Transverse colon (tissue), 4 donors: ENCODE data around the gene UNK. TPM values are rescaled to one million over a fixed set of nuclear protein-coding genes. Genes with fewer than 3 reads are reported as not detected.

Experiments
- DNase-seq: peaks from one replicate; pipeline ENCODE4 v3.0.0-alpha.2; 2019
- H3K27ac ChIP-seq, 4 donors: fragments of 200-600 bp; sonication (generic); 2 replicates each; pipeline ENCODE4 v1.5.1; 2016 to 2018; ENCODE audit warnings: inconsistent platforms in 4 of 4
- H3K27me3 ChIP-seq: fragments of 200-600 bp; sonication (generic); 2 replicates; pipeline ENCODE4 v1.5.1; 2017; ENCODE audit warnings: inconsistent platforms
- H3K36me3 ChIP-seq, 4 donors: fragments of 200-600 bp; sonication (generic); 2 replicates each; pipeline ENCODE4 v1.5.1; 2017 to 2019; ENCODE audit warnings: inconsistent platforms in 4 of 4
- H3K4me1 ChIP-seq, 4 donors: fragments of 200-600 bp; sonication (generic); 2 replicates each; pipeline ENCODE4 v1.5.1; 2017 to 2020; ENCODE audit warnings: inconsistent platforms in 4 of 4
- H3K4me3 ChIP-seq, 4 donors: fragments of 200-600 bp; sonication (generic); 1 replicate in 1 of 4; 2 replicates in 3 of 4; pipeline versions ENCODE4 v1.5.1 to v1.6.1; 2017 to 2019; ENCODE audit warnings: inconsistent platforms in 4 of 4
- H3K9me3 ChIP-seq, 2 donors: fragments of 200-600 bp; sonication (generic); 2 replicates each; pipeline ENCODE4 v1.5.1; 2017 to 2019; ENCODE audit warnings: inconsistent platforms in 2 of 2
- CTCF ChIP-seq, 5 experiments: fragments of 200-600 bp in 3 of 5; fragments of 450-650 bp in 2 of 5; sonication (generic) in 3 of 5; IDR thresholded peaks; 1 replicate in 2 of 5; 2 replicates in 3 of 5; pipeline ENCODE4 v1.5.1; 2016 to 2017; ENCODE audit warnings: antibody characterized with exemption in 5 of 5, inconsistent platforms in 3 of 5, mild to moderate bottlenecking in 2 of 5, moderate library complexity in 1 of 5
- EP300 ChIP-seq: sonication (generic); formaldehyde crosslinking; IDR thresholded peaks from one replicate; pipeline ENCODE4 v1.6.1; 2017; ENCODE audit warnings: antibody characterized with exemption, low read depth
- POLR2A ChIP-seq: fragments of 450-650 bp; IDR thresholded peaks from one replicate; pipeline ENCODE4 v1.6.1; 2016; ENCODE audit warnings: antibody characterized with exemption, mild to moderate bottlenecking, moderate library complexity
- POLR2AphosphoS5 ChIP-seq, 3 donors: sonication (generic); formaldehyde crosslinking; IDR thresholded peaks; one replicate each; pipeline ENCODE4 v1.6.1; 2016; ENCODE audit warnings: antibody characterized with exemption in 3 of 3
- WGBS, 2 donors: methylation state at CpG; one replicate each; pipeline ENCODE4 v1.1.5; 2018; ENCODE audit warnings: low coverage in 1 of 2; 5-methylcytosine and 5-hydroxymethylcytosine counted together
- in situ Hi-C, 4 donors: fragments of 200-750 bp; cut with MboI; loops; one replicate each; pipeline versions ENCODE4 v1.15.0 to v1.15.1; 2017; ENCODE audit warnings: low sequenced_read_pairs in 3 of 4, low pct_ligation_motif_present in 1 of 4, low pct_unique_long_range_greater_than_20kb in 1 of 4
- intact Hi-C: fragments of 100-400 bp; cut with DNase I; formaldehyde crosslinking; loops from one replicate; pipeline ENCODE4 v1.15.1; 2023; ENCODE audit warnings: low total_unique reads
- total RNA-seq, 4 donors: library from RNA; depleted of rRNA; stranded (reverse); fragments of >200 nt; gene quantifications; one replicate each; pipeline ENCODE4 v1.1.0, GENCODE V29; 2016

Gene UNK
- total RNA-seq, 4 donors from 2014 or later = 24.0 to 99.1 (median 63.1) TPM

GRCh38 chr17:75837899-75838298, 53.3 kb downstream of the UNK start:
- no peak for DNase-seq
- 78% methylated on average over 7 of the region's 7 CpGs; no CpG with 5 or more reads in 1 of the 2 donors for WGBS, 2 donors
- Histone ChIP-seq H3K4me1 (no peaks in the 10 kb centered on the region), H3K36me3 (no peaks in the 10 kb centered on the region), H3K4me3 (no peak overlapping the region), H3K27me3 (no peaks in the 10 kb centered on the region), H3K27ac (no peak overlapping the region), H3K9me3 (no peaks in the 10 kb centered on the region)
- in situ Hi-C loops = no loop called here
- no peak for TF ChIP-seq POLR2A
- intact Hi-C loops = no loop called here

- DNase-seq = no peak
- TF ChIP-seq EP300 (no peak), POLR2AphosphoS5 (IDR thresholded peaks at IDR 0.05) (no peak), POLR2A (no peak), CTCF (IDR thresholded peaks at IDR 0.05) (no peak)
- in situ Hi-C loops (no loop called here), intact Hi-C loops (no loop called here)
- no peaks in the 10 kb centered on the region for H3K4me1 ChIP-seq
- no peak overlapping the region for H3K4me3 ChIP-seq
- H3K36me3 ChIP-seq = no peaks in the 10 kb centered on the region
- H3K9me3 ChIP-seq = no peaks in the 10 kb centered on the region
- WGBS, 2 donors = 94 to 97% methylated on average over 6 to 15 of the region's 15 CpGs
- no peaks in the 10 kb centered on the region for H3K27me3 ChIP-seq
- no peak overlapping the region for H3K27ac ChIP-seq
These were observed 53.8 kb downstream of the UNK start for GRCh38 chr17:75838410-75838809.

- H3K4me3 ChIP-seq = no peak overlapping the region
- H3K27ac ChIP-seq = no peak overlapping the region
- H3K4me1 ChIP-seq = peaks cover 8 to 14% (median 11%) of the 10 kb centered on the region in 4 donors
- WGBS, 2 donors = 88 to 90% methylated on average over 2 to 22 of the region's 36 CpGs
- TF ChIP-seq POLR2A = no peak
- no peak for TF ChIP-seq POLR2AphosphoS5 (IDR thresholded peaks at IDR 0.05)
- no peak for TF ChIP-seq EP300
- TF ChIP-seq CTCF (IDR thresholded peaks at IDR 0.05) = no peak
- no peaks in the 10 kb centered on the region for H3K27me3 ChIP-seq
- in situ Hi-C loops = no loop called here
- intact Hi-C loops = no loop called here
- DNase-seq = no peak
- H3K36me3 ChIP-seq = no peaks in the 10 kb centered on the region
- H3K9me3 ChIP-seq = no peaks in the 10 kb centered on the region
These were observed 55.6 kb downstream of the UNK start for GRCh38 chr17:75839942-75840798.

- H3K36me3 ChIP-seq = no peaks in the 10 kb centered on the region
- intact Hi-C loops = no loop called here
- no peaks in the 10 kb centered on the region for H3K27me3 ChIP-seq
- no peak for DNase-seq
- H3K9me3 ChIP-seq = no peaks in the 10 kb centered on the region
- peaks cover 14 to 20% (median 17%) of the 10 kb centered on the region in 4 donors for H3K4me1 ChIP-seq
- WGBS, 2 donors = 62 to 76% methylated on average over 3 to 7 of the region's 7 CpGs
- TF ChIP-seq CTCF (IDR thresholded peaks at IDR 0.05) (no peak), POLR2AphosphoS5 (IDR thresholded peaks at IDR 0.05) (no peak)
- in situ Hi-C loops = no loop called here
- no peak overlapping the region for H3K4me3 ChIP-seq
- H3K27ac ChIP-seq = no peak overlapping the region
These were observed 56.2 kb downstream of the UNK start for GRCh38 chr17:75840799-75841164.

- WGBS, 2 donors = 88 to 100% methylated on average over 3 to 18 of the region's 18 CpGs
These were observed 57.8 kb downstream of the UNK start for GRCh38 chr17:75842411-75842810.

More at GRCh38 chr17:75842411-75842810, 57.8 kb downstream of the UNK start:
- H3K4me3 ChIP-seq = no peak overlapping the region
- in situ Hi-C loops = no loop called here
- H3K9me3 ChIP-seq = no peaks in the 10 kb centered on the region
- no peak overlapping the region for H3K27ac ChIP-seq
- no peaks in the 10 kb centered on the region for H3K27me3 ChIP-seq
- no peak for DNase-seq
- H3K4me1 ChIP-seq = peaks cover 20 to 35% (median 26%) of the 10 kb centered on the region in 4 donors
- H3K36me3 ChIP-seq = peaks cover 0 to 14% (median 4%) of the 10 kb centered on the region in 4 donors
- TF ChIP-seq POLR2AphosphoS5 (IDR thresholded peaks at IDR 0.05) = no peak
- TF ChIP-seq CTCF (IDR thresholded peaks at IDR 0.05) = no peak
- TF ChIP-seq EP300 = no peak
- TF ChIP-seq POLR2A = no peak
- intact Hi-C loops = no loop called here
